Endothelial cell of umbilical vein (primary cell): ENCODE data around the gene PNKD. TPM values are rescaled to one million over a fixed set of nuclear protein-coding genes. Genes with fewer than 3 reads are reported as not detected.

Experiments used
- BruUV-seq: library from RNA; stranded (reverse); fragments of 400-500 nt; replicated peaks from 2 replicates; lab custom pipeline; 2021; lab: Mats Ljungman, UMichigan
- CTCF ChIA-PET: fragments of 300-600, 350-600 bp; sonication (Branson Sonifier 250); formaldehyde crosslinking; loops from one replicate; lab custom pipeline; 2021; ENCODE audit warnings: antibody characterized with exemption, inconsistent platforms; lab: Charles Lee
- POLR2A ChIA-PET: fragments of 300-600, 350-600 bp; sonication (Branson Sonifier 250); formaldehyde crosslinking; loops from one replicate; lab custom pipeline; 2021; ENCODE audit warnings: antibody characterized with exemption, inconsistent platforms; lab: Charles Lee
- DNase-seq: peaks from one replicate; pipeline ENCODE4 v3.0.0-alpha.2; 2011; ENCODE audit warnings: low read depth, low spot score
- FAIRE-seq: peaks from 2 replicates; lab custom pipeline; 2011; peaks lifted over from hg19 to GRCh38; lab: Jason Lieb, UNC
- H2AFZ ChIP-seq: 2 replicates; pipeline ENCODE4 v1.6.0; 2012; ENCODE audit warnings: low read depth, low read length, control low read depth, inconsistent platforms
- H3K27ac ChIP-seq: 2 replicates; pipeline ENCODE4 v1.5.1; 2011; ENCODE audit warnings: low read depth, mild to moderate bottlenecking, control low read depth, low read length, moderate library complexity; ENCODE audit not compliant: insufficient read depth
- H3K27me3 ChIP-seq, 2 experiments: 2 replicates each; pipeline versions ENCODE4 v1.6.0 to v1.6.1; 2011; ENCODE audit warnings: low read length in 2 of 2, mixed read lengths in 1 of 2; ENCODE audit not compliant: control insufficient read depth in 2 of 2, insufficient read depth in 2 of 2
- H3K36me3 ChIP-seq, 2 experiments: 2 replicates in 1 of 2; 3 replicates in 1 of 2; pipeline ENCODE4 v1.5.1; 2011; ENCODE audit warnings: low read length in 2 of 2, mild to moderate bottlenecking in 1 of 2, moderate library complexity in 1 of 2; ENCODE audit not compliant: control insufficient read depth in 2 of 2, insufficient read depth in 2 of 2; ENCODE audit errors: extremely low read depth in 1 of 2
- H3K4me1 ChIP-seq: 3 replicates; pipeline ENCODE4 v1.5.1; 2011; ENCODE audit warnings: mild to moderate bottlenecking, low read length; ENCODE audit not compliant: control insufficient read depth, insufficient read depth; ENCODE audit errors: extremely low read depth
- H3K4me2 ChIP-seq: 2 replicates; pipeline ENCODE4 v1.6.1; 2011; ENCODE audit warnings: low read length, control low read depth, mixed read lengths; ENCODE audit not compliant: insufficient read depth
- H3K4me3 ChIP-seq, 3 experiments: fragments of 200-600 bp in 1 of 3; sonication (generic), shearing (Covaris generic) in 1 of 3; replicated peaks in 1 of 3; 2 replicates each; pipeline ENCODE4 v1.5.1; 2011 to 2016; ENCODE audit warnings: control low read depth in 3 of 3, low read length in 3 of 3, mild to moderate bottlenecking in 2 of 3, inconsistent platforms in 1 of 3, low read depth in 1 of 3, moderate library complexity in 1 of 3; ENCODE audit not compliant: insufficient read depth in 1 of 3
- H3K79me2 ChIP-seq: 2 replicates; pipeline ENCODE4 v1.6.0; 2012; ENCODE audit warnings: low read length, inconsistent platforms; ENCODE audit not compliant: control insufficient read depth, insufficient read depth
- H3K9ac ChIP-seq: replicated peaks from 2 replicates; pipeline ENCODE3; 2011; ENCODE audit warnings: low read length, control low read depth; ENCODE audit not compliant: insufficient read depth; ENCODE audit errors: extremely low read depth
- H3K9me1 ChIP-seq: replicated peaks from 3 replicates; pipeline ENCODE4 v1.6.0; 2011; ENCODE audit warnings: mild to moderate bottlenecking, low read length; ENCODE audit not compliant: control insufficient read depth, insufficient read depth; ENCODE audit errors: extremely low read depth
- H3K9me3 ChIP-seq: replicated peaks from 2 replicates; pipeline ENCODE4 v1.5.1; 2012; ENCODE audit warnings: low read length, inconsistent platforms; ENCODE audit not compliant: control insufficient read depth, insufficient read depth
- H4K20me1 ChIP-seq: replicated peaks from 2 replicates; pipeline ENCODE3; 2011; ENCODE audit warnings: mild to moderate bottlenecking, low read length; ENCODE audit not compliant: control insufficient read depth, insufficient read depth; ENCODE audit errors: extremely low read depth
- EZH2 ChIP-seq: IDR thresholded peaks from 2 replicates; pipeline ENCODE4 v1.6.1; 2012; ENCODE audit warnings: borderline replicate concordance, low read depth, mild to moderate bottlenecking, moderate library complexity, low read length, inconsistent platforms; ENCODE audit not compliant: severe bottlenecking
- FOS ChIP-seq: IDR thresholded peaks from 2 replicates; pipeline ENCODE4 v1.6.1; 2011; ENCODE audit warnings: mild to moderate bottlenecking, low read length, moderate library complexity, borderline replicate concordance; ENCODE audit not compliant: insufficient read depth
- GATA2 ChIP-seq: IDR thresholded peaks from 2 replicates; pipeline ENCODE4 v1.7.0; 2011; ENCODE audit warnings: low read depth, mild to moderate bottlenecking, moderate library complexity, mixed read lengths, low read length; ENCODE audit not compliant: insufficient read length, insufficient read depth
- JUN ChIP-seq: IDR thresholded peaks from 2 replicates; pipeline ENCODE4 v1.6.1; 2011; ENCODE audit warnings: borderline replicate concordance, low read depth; ENCODE audit not compliant: insufficient read length, insufficient read depth
- MYC ChIP-seq: IDR thresholded peaks from one replicate; pipeline ENCODE4 v1.6.1; 2011; ENCODE audit warnings: mild to moderate bottlenecking, low read depth, low read length
- POLR2A ChIP-seq: IDR thresholded peaks from 2 replicates; pipeline ENCODE4 v1.6.1; 2012; ENCODE audit warnings: low read depth, mild to moderate bottlenecking, control low read depth, low read length
- POLR2AphosphoS5 ChIP-seq: IDR thresholded peaks from 2 replicates; pipeline ENCODE4 v1.6.1; 2012; ENCODE audit warnings: low read depth, mild to moderate bottlenecking, control low read depth, low read length, moderate library complexity; ENCODE audit not compliant: insufficient read depth
- dilution Hi-C: fragments of 300-500 bp; cut with MboI; formaldehyde crosslinking; loops from one replicate; pipeline ENCODE4 v1.15.0; 2019; ENCODE audit warnings: low sequenced_read_pairs; ENCODE audit not compliant: extremely low pct_ligation_motif_present
- intact Hi-C: fragments of 100-400 bp; cut with micrococcal nuclease; formaldehyde crosslinking; loops from one replicate; pipeline ENCODE4 v1.10.0; 2022
- polyA plus RNA-seq, 4 experiments: library from polyadenylated mRNA; depleted of rRNA in 3 of 4; stranded (reverse) in 3 of 4; unstranded in 1 of 4; fragments of >200 nt; gene quantifications; 2 replicates each; pipeline versions ENCODE4 v1.2.1 to v1.2.3, GENCODE V29; 2011 to 2012; ENCODE audit warnings: missing spikeins in 1 of 4
- total RNA-seq: library from RNA; stranded (reverse); gene quantifications from 2 replicates; pipeline ENCODE4 v1.2.3, GENCODE V29; 2021
- TF ChIP-seq, protein P1 (sequence below), 2 donors: IDR thresholded peaks; 1 replicate in 1 of 2; 2 replicates in 1 of 2; pipeline ENCODE4 v1.5.1; 2011; ENCODE audit warnings: low read length in 2 of 2, mild to moderate bottlenecking in 2 of 2, moderate library complexity in 2 of 2, control low read depth in 1 of 2, inconsistent platforms in 1 of 2, low read depth in 1 of 2; ENCODE audit not compliant: insufficient read depth in 1 of 2; ENCODE audit errors: extremely low read depth in 1 of 2

PNKD gene
- total and polyA plus RNA-seq, 2 donors (not counting 3 experiments of a cell fraction or from before 2014, with no cell fraction given) = 56.1 to 88.3 TPM

DNA sequence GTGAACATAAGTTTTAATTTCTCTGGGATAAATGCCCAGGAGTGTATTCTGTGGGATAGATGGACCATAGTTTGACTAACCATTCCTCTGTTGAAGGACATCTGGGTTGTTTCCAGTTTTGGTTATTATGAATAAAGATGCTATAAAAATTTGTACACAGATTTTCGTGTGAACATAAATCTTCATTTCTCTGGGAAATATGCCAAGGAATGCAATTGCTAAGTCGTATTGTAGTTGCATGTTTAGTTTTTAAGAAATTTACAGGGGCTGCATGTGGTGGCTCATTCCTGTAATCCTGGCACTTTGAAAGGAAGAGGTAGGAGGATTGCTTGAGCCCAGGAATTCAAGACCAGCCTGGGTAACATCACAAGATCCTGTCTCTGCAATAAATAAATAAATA lies 104.9 kb downstream of the PNKD start:
- Histone ChIP-seq H3K4me1 (no peaks in the 10 kb centered on the region), H3K9me3 (no peaks in the 10 kb centered on the region), H3K79me2 (no peaks in the 10 kb centered on the region), H2AFZ (no peak overlapping the region), H3K27me3 (peaks cover 0 to 2% of the 10 kb centered on the region in 2 experiments), H3K9ac (no peak overlapping the region), H3K4me3 (no peak overlapping the region), H3K9me1 (no peaks in the 10 kb centered on the region), H3K4me2 (no peak overlapping the region), H3K36me3 (no peaks in the 10 kb centered on the region), H4K20me1 (no peaks in the 10 kb centered on the region), H3K27ac (no peak overlapping the region)
- dilution Hi-C loops = no loop called here
- CTCF ChIA-PET = interaction anchor here (1.9 kb wide), 1 partner anchor 19 kb away, joined by 5 read pairs; the partner anchor contains the start of gene CATIP
- FAIRE-seq (peak; percentile 67), DNase-seq (peak; percentile 55)
- intact Hi-C loops = no loop called here
- BruUV-seq = no TSS peak
- no peak for TF ChIP-seq MYC
- TF ChIP-seq POLR2AphosphoS5 = no peak
- no peak for TF ChIP-seq POLR2A
- no peak for TF ChIP-seq FOS
- no peak for TF ChIP-seq GATA2
- no peak for TF ChIP-seq EZH2
- POLR2A ChIA-PET = no interaction called here

DNA sequence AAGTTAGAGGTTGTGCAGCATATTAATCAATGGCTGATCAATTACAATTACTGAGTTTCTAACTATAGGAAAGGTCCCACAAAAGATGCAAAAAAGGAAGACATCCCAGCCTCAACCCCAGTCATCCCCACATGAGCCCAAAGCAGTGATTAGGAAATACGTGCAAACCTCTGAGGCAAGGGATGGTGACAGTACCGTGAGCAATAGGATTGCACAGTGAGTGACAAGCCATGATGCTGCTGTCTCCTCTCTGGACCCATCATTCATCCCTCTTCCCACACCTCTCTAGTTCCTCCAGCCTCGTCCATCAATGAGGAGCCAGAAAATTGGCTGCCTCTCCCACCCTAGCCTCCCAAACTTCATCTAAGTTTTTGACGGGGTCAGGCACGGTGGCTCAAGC lies 107.7 kb downstream of the PNKD start:
- dilution Hi-C loops = no loop called here
- FAIRE-seq = no peak
- Histone ChIP-seq H3K9me1 (no peaks in the 10 kb centered on the region), H3K4me3 (no peak overlapping the region), H3K27me3 (peaks cover 2 to 7% of the 10 kb centered on the region in 2 experiments), H4K20me1 (no peaks in the 10 kb centered on the region), H3K4me2 (no peak overlapping the region), H3K27ac (no peak overlapping the region), H3K36me3 (no peaks in the 10 kb centered on the region), H3K79me2 (no peaks in the 10 kb centered on the region), H3K9me3 (no peaks in the 10 kb centered on the region), H3K9ac (no peak overlapping the region), H2AFZ (no peak overlapping the region), H3K4me1 (no peaks in the 10 kb centered on the region)
- no TSS peak for BruUV-seq
- CTCF ChIA-PET = interaction anchor here (1.6 to 2.5 kb wide), 2 partner anchors 17 to 18 kb away, joined by 3 to 7 read pairs; no protein-coding TSS in a partner anchor
- TF ChIP-seq POLR2A (no peak), JUN (no peak), EZH2 (no peak), POLR2AphosphoS5 (no peak), FOS (no peak), GATA2 (no peak)
- TF ChIP-seq, protein P1, sequence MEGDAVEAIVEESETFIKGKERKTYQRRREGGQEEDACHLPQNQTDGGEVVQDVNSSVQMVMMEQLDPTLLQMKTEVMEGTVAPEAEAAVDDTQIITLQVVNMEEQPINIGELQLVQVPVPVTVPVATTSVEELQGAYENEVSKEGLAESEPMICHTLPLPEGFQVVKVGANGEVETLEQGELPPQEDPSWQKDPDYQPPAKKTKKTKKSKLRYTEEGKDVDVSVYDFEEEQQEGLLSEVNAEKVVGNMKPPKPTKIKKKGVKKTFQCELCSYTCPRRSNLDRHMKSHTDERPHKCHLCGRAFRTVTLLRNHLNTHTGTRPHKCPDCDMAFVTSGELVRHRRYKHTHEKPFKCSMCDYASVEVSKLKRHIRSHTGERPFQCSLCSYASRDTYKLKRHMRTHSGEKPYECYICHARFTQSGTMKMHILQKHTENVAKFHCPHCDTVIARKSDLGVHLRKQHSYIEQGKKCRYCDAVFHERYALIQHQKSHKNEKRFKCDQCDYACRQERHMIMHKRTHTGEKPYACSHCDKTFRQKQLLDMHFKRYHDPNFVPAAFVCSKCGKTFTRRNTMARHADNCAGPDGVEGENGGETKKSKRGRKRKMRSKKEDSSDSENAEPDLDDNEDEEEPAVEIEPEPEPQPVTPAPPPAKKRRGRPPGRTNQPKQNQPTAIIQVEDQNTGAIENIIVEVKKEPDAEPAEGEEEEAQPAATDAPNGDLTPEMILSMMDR (IDR thresholded peaks at IDR 0.05; ENCODE audit: extremely low read depth in 1 of 2, insufficient read depth in 1 of 2, low read depth in 1 of 2, low read length in 2 of 2) = no peak
- no peak for DNase-seq
- intact Hi-C loops = no loop called here
- POLR2A ChIA-PET = no interaction called here
